Muscle of arm (tissue), 12 donors: Measurements from ENCODE around the gene KAZN. TPM values are rescaled to one million over a fixed set of nuclear protein-coding genes. Genes with fewer than 3 reads are reported as not detected.

Experiments used
- DNase-seq: peaks from one replicate; pipeline ENCODE4 v3.0.0-alpha.2; 2013
- polyA plus RNA-seq, 12 donors: library from polyadenylated mRNA; unstranded; fragments of 120-200 nt; gene quantifications; one replicate each; pipeline ENCODE4 v1.2.1, GENCODE V29; 2013; ENCODE audit not compliant: insufficient read length in 12 of 12

Gene KAZN
- polyA plus RNA-seq, 12 donors = 10.6 to 20.6 (median 14.8) TPM; not detected in 1

DNA sequence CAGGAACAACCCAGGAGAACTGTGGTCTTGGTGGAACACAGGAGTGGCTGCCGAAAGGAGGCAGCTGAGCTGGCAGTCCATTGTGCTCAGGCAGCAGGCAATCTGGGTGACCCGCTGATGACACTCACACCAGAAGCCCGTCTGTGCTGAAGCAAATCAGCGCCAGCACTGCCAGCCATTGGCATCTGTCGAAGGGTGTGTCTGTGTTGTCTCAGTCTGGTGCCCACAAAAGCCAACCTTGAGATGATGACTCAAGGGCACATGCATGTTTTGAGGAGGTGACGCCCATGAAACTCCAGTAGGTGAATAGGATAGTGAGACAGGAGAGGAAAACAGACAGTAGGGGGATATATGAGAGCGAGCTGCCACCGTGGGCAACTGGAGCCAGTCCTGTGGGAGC lies 167.3 kb downstream of the KAZN start:
- DNase-seq = no peak

DNA sequence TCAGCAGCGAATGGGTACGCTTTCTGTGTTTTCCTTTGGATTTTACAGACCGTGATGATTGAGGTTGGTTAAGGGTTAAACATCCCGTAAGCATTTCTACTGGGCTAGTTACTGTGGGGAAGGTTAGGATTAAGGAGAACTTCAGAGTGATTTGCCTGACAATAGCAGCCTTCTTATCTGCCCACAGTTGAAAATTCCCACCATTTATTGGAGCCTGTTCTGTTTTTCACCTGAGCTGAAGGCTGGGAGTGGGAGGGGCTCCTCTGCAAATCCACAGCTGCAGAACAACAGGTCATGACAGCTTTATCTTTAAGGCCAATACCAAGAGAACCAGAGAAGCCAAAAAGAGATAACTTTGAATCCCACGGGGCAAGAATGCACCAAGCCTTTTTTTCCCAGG lies 168.6 kb downstream of the KAZN start:
- no peak for DNase-seq

DNA sequence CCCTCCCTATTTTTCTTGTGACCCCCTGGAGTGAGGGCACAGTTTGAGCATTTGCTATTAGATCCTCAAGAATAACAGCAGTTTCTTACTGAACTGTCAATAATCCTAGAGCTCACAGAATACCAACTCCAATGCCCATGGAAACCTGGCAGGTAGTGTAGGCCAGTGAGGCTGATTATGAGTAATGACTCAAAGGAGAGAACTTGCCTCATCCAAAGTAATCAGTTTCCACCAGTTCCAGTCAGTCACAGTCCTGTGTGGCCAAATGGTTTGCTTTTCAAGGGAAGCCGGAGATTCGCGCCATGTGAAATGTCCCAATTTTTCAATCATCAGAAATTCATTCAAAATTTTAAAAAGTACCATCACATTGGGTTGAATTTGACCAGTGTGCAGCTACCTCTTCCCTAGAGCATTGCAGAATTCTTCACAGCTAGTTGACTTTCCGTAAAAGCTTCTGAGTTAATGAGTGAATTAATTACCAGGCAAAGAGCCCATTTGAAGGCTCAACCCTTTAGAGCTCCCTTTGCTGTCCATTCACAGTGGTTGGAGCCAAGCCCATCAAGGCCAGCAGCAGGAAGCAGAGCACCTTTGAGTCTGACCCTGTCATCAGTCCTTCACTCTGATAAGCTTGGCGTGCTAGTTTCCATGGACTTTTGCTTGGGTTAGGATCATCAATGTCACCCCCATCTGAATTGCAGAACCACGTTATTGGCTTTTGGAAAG lies 170.3 kb downstream of the KAZN start:
- no peak for DNase-seq

DNA sequence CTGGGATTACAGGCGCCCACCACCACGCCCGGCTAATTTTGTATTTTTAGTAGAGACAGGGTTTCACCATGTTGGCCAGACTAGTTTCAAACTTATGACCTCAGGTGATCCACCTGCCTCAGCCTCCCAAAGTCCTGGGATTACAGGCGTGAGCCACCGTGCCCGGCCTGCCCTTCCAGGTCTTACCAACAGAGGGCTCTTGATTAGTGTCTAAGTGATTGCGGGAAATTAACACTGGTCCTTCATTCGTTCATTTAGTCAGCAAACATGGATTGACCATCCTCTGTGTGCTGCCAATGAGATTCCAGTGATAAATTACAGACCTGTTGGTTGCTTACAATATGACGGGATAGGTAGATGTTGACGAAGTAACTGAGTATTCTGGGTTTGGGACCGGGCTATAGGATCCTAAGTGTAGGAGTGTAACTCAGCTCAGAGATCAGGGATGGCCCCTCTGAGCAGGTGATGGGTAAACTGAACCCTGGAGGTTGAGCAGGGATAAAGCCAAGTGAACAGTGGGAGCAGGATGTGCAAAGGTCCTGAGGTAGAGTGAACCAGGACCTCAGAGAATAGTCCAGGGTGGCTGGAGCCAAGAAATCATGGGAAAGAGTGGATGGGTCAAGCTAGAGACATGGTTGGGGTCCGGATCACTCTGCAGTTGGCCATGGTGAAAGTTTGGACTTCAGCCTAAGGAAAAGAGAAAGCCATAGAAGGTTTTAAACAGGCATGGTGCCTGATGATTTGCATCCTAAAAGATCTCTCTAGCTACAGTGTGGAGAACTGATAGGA lies 171.2 kb downstream of the KAZN start:
- DNase-seq = no peak

- DNase-seq = no peak
These were observed 175.0 kb downstream of the KAZN start for GRCh38 chr1:14773396-14774025.

- DNase-seq = no peak
These were observed 175.7 kb downstream of the KAZN start for GRCh38 chr1:14774225-14774624.

GRCh38 chr1:14774988-14775387 lies 176.5 kb downstream of the KAZN start:
- no peak for DNase-seq

GRCh38 chr1:14775434-14775833 lies 176.9 kb downstream of the KAZN start:
- DNase-seq = no peak

DNA sequence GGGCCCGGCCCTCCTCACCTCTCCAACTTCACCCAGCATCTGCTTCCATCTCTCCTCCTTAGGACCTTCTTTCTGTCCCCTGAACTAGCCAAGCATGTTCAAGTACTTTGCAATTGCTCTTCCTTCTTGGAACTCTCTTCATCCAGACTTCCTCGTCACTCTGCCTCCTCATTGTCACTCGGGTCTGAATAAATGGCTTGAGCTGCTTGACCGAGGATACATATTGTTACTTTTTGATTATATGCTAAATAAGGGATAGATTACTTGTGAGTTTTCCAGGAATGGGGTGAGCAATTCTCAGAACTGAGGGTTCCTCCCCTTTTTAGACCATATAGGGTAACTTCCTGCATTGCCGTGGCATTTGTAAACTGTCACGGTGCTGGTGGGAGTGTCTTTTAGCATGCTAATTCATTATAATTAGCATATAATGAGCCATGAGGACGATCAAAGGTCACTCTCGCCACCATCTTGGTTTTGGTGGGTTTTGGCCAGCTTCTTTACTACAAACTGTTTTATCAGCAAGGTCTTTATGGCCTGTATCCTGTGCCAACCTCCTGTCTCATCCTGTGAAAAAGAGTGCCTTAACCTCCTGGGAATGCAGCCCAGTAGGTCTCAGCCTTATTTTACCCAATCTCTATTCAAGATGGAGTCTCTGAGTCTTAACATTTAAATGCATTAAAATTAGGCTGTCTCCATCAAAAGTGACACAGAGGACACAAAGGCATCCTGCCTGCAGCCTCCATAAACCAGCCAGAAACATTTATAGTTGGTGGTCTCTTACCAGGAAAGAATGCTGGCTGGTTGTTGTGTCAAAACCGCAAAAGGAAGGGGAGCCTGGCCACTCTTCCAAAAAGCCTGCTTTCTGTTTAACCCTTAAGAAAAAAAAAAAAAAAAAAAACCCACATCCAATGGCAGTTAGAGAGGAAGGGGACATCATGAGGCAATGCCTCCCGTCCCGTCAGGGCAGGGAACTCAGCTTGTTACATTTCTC lies 179.3 kb downstream of the KAZN start:
- no peak for DNase-seq

- DNase-seq = no peak
These were observed 180.0 kb downstream of the KAZN start for GRCh38 chr1:14778541-14778897.

DNA sequence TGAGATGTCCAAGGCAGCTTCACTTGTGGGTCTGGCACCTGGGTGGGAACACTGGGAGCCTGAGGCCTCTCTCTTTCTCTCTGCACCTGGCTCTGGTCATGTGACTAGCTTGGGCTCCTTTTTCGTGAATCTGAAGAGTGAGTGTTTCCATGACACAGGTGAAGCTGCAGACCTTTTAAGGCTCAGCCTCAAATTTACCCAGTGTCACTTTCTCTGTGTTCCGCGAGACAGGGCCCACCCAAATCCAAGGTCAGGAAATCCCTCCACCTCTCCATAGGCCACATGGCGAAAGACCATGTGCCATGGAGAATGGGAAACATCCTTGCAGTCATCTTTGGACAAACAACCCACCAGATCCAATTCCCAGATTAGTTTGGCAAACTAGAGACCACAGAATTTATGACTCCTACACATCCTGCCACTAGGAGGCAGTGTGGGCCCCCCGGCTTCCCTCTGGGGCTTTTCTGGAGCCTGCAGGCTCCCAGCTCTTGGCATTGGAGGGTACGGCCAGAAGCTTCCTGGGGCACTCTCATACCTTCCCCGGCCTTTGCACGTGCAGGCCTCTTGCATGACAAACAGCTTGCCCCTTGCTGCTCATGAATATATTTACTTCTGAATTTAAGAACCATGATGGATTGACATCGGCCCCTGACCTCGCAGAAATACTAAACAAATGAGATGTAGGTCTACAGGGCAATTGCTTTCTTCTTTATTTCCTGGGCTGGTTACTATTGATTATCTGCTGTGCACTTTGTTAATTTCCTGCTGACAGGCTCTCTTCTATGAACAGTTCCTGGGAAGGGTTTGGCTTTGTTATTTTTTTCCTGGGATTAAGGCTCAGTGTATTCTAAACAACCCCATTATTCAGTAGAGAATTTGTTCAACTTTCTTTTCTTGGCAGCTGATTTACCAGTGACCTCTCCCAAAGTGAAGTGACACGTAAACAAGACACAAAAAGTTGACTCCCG lies 180.7 kb downstream of the KAZN start:
- DNase-seq = no peak

DNA sequence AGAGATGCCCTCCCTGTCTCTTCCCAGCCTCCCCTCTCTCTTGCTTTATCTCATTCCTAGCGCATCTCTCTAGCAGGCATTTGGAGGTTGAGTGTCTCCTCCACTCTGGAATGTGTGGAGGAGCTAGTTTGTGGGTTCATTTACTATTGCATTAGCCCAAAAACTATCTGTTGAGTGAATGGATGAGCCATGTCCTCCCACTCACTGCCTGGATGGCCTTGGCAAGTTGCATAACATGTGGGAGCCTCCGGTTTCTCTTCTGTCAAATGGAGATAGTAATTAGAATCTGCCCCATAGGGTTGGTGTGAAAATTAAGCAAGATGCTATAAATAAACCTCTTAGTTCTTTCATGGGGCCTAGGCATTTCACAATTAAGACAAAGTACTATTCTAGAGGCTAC lies 181.8 kb downstream of the KAZN start:
- DNase-seq = no peak

GRCh38 chr1:14781811-14782210 lies 183.3 kb downstream of the KAZN start:
- DNase-seq = no peak

- no peak for DNase-seq
These were observed 184.5 kb downstream of the KAZN start for GRCh38 chr1:14782741-14783591.

DNA sequence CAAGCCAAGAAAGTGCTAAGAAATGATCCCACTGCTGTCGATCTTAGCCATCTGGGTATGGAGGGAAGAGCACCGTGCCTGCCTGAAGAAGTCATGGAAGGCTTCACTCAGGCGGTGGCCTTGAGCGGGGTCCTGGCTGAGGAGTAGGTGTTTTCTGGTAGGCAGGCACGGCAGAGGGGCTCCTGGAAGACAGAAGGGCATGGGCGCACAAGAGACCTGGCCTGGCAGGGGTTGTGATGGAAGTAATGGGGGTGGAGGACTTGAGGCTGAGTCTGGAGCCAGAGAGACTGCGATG lies 185.1 kb downstream of the KAZN start:
- DNase-seq = no peak

GRCh38 chr1:14784790-14785773 lies 186.6 kb downstream of the KAZN start:
- DNase-seq = no peak

DNA sequence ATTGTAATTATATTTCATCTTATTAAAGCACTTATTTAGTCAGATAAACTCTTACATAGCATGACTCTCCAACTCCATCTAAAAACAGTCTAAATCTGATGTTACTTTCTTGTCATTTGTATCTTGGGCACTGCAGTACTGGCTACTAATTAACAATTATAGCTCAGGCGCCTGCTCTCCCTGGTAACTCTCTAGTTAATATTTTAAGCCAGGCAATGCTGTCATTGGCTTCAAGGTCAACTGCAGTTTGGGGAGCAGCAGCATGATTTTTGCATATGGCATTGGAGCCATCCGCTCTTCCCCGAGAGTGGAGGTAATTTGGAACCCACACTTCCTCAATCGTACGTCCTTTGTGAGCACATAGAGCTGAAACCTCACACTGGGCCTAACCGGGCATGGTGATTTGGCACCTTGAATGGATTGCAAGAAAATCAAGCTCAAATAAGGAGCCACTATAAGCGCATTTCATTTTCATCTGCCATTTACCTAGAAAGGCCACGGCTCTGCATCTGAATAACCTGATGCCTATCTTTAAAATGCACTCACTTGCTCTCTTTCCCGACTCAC lies 187.7 kb downstream of the KAZN start:
- no peak for DNase-seq

DNA sequence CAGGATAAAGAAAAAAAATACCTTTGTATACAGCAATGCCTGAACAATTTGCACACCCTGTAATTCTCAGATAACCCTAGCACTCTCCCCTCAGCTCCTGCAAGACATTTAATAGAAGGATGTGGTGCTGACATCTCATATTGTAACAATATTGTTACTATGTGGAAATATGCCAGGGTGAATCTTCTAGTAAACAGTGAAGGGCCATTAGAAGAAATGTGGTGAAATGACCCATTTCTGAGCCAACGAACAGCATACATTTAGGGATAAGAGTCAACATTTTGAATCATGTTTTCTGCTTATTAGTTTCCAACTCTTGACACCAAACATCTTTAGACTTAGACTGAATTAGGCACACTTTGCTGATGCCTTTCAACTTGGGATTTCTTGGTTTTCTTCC lies 188.2 kb downstream of the KAZN start:
- no peak for DNase-seq
